ENCODE results near the gene KDELR1. TPM values are rescaled to one million over a fixed set of nuclear protein-coding genes. Genes with fewer than 3 reads are reported as not detected.

KDELR1 gene
- total and polyA plus RNA-seq, 2 of the 13 experiments (the other 11 are each of a cell fraction or from before 2014, with no cell fraction given): 134 to 185 TPM

DNA sequence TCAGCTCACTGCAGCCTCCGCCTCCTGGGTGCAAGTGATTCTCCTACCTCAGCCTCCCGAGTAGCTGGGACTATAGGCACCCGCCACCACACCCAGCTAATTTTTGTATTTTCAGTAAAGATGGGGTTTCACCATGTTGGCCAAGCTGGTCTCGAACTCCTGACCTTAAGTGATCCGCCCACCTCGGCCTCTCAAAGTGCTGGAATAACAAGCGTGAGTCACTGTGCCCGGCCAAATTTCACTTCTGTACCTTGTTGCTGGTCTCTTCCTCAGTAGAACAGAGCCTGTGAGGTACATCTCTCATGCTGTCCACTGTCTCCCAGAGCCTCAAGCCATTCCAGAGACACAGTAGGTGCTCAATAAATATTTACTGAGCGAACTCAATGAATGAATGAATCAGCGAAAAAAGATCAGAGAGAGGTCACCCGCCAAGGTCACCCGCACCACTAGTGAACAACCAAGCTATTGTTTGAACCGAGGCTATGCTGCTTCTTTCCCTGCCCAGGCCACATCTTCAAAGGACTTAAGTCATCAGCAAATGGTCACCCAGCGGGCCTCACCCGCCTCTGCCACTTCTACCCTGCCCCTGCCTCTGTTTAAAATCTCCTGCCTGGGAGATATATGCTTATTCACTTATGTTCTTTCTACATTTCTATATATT lies 36.9 kb downstream of the KDELR1 start (continued):
- TF ChIP-seq, protein P1, sequence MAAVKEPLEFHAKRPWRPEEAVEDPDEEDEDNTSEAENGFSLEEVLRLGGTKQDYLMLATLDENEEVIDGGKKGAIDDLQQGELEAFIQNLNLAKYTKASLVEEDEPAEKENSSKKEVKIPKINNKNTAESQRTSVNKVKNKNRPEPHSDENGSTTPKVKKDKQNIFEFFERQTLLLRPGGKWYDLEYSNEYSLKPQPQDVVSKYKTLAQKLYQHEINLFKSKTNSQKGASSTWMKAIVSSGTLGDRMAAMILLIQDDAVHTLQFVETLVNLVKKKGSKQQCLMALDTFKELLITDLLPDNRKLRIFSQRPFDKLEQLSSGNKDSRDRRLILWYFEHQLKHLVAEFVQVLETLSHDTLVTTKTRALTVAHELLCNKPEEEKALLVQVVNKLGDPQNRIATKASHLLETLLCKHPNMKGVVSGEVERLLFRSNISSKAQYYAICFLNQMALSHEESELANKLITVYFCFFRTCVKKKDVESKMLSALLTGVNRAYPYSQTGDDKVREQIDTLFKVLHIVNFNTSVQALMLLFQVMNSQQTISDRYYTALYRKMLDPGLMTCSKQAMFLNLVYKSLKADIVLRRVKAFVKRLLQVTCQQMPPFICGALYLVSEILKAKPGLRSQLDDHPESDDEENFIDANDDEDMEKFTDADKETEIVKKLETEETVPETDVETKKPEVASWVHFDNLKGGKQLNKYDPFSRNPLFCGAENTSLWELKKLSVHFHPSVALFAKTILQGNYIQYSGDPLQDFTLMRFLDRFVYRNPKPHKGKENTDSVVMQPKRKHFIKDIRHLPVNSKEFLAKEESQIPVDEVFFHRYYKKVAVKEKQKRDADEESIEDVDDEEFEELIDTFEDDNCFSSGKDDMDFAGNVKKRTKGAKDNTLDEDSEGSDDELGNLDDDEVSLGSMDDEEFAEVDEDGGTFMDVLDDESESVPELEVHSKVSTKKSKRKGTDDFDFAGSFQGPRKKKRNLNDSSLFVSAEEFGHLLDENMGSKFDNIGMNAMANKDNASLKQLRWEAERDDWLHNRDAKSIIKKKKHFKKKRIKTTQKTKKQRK (IDR thresholded peaks at IDR 0.05; ENCODE audit: low read length): no peak
- no peak for TF ChIP-seq MBD4 (IDR thresholded peaks at IDR 0.05; ENCODE audit: borderline replicate concordance, low read length)
- peak; percentile 85 for TF ChIP-seq HDAC2 (CRISPR knock-in tag; IDR thresholded peaks at IDR 0.05)
- no peak for TF ChIP-seq HOXA7 (CRISPR knock-in tag; IDR thresholded peaks at IDR 0.05)
- TF ChIP-seq, protein P2, sequence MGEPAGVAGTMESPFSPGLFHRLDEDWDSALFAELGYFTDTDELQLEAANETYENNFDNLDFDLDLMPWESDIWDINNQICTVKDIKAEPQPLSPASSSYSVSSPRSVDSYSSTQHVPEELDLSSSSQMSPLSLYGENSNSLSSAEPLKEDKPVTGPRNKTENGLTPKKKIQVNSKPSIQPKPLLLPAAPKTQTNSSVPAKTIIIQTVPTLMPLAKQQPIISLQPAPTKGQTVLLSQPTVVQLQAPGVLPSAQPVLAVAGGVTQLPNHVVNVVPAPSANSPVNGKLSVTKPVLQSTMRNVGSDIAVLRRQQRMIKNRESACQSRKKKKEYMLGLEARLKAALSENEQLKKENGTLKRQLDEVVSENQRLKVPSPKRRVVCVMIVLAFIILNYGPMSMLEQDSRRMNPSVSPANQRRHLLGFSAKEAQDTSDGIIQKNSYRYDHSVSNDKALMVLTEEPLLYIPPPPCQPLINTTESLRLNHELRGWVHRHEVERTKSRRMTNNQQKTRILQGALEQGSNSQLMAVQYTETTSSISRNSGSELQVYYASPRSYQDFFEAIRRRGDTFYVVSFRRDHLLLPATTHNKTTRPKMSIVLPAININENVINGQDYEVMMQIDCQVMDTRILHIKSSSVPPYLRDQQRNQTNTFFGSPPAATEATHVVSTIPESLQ (CRISPR knock-in tag; conservative IDR thresholded peaks at IDR 0.05): no peak
- TF ChIP-seq TBX2 (CRISPR knock-in tag; IDR thresholded peaks at IDR 0.05; ENCODE audit: borderline replicate concordance): peak; percentile 90
- TF ChIP-seq, protein P3, sequence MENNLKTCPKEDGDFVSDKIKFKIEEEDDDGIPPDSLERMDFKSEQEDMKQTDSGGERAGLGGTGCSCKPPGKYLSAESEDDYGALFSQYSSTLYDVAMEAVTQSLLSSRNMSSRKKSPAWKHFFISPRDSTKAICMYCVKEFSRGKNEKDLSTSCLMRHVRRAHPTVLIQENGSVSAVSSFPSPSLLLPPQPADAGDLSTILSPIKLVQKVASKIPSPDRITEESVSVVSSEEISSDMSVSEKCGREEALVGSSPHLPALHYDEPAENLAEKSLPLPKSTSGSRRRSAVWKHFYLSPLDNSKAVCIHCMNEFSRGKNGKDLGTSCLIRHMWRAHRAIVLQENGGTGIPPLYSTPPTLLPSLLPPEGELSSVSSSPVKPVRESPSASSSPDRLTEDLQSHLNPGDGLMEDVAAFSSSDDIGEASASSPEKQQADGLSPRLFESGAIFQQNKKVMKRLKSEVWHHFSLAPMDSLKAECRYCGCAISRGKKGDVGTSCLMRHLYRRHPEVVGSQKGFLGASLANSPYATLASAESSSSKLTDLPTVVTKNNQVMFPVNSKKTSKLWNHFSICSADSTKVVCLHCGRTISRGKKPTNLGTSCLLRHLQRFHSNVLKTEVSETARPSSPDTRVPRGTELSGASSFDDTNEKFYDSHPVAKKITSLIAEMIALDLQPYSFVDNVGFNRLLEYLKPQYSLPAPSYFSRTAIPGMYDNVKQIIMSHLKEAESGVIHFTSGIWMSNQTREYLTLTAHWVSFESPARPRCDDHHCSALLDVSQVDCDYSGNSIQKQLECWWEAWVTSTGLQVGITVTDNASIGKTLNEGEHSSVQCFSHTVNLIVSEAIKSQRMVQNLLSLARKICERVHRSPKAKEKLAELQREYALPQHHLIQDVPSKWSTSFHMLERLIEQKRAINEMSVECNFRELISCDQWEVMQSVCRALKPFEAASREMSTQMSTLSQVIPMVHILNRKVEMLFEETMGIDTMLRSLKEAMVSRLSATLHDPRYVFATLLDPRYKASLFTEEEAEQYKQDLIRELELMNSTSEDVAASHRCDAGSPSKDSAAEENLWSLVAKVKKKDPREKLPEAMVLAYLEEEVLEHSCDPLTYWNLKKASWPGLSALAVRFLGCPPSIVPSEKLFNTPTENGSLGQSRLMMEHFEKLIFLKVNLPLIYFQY (CRISPR knock-in tag; IDR thresholded peaks at IDR 0.05; ENCODE audit: borderline replicate concordance): no peak; the same call in 1 of the 2 replicates
- no peak for TF ChIP-seq ZNF354B (CRISPR knock-in tag; IDR thresholded peaks at IDR 0.05)
- TF ChIP-seq ZNF562 (CRISPR knock-in tag; IDR thresholded peaks at IDR 0.05; ENCODE audit: borderline replicate concordance): no peak
- no peak for TF ChIP-seq NPAS2 (CRISPR knock-in tag; IDR thresholded peaks at IDR 0.05; ENCODE audit: borderline replicate concordance)
- TF ChIP-seq ZFX (CRISPR knock-in tag; IDR thresholded peaks at IDR 0.05; ENCODE audit: low read depth): peak; percentile 48; the same call in 1 of the 2 replicates
- TF ChIP-seq TGIF2 (CRISPR knock-in tag; IDR thresholded peaks at IDR 0.05): peak; percentile 79
- TF ChIP-seq ZNF589 (CRISPR knock-in tag; conservative IDR thresholded peaks at IDR 0.05): peak; percentile 54; the same call in 1 of the 2 replicates
- TF ChIP-seq, protein P4, sequence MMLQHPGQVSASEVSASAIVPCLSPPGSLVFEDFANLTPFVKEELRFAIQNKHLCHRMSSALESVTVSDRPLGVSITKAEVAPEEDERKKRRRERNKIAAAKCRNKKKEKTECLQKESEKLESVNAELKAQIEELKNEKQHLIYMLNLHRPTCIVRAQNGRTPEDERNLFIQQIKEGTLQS (CRISPR knock-in tag; IDR thresholded peaks at IDR 0.05): peak; percentile 83
- TF ChIP-seq REL (CRISPR knock-in tag; conservative IDR thresholded peaks at IDR 0.05): no peak
- TF ChIP-seq, protein P5, sequence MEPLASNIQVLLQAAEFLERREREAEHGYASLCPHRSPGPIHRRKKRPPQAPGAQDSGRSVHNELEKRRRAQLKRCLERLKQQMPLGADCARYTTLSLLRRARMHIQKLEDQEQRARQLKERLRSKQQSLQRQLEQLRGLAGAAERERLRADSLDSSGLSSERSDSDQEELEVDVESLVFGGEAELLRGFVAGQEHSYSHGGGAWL (CRISPR knock-in tag; IDR thresholded peaks at IDR 0.05): no peak
- no peak for TF ChIP-seq CENPX (CRISPR knock-in tag; IDR thresholded peaks at IDR 0.05)
- TF ChIP-seq ZMAT3 (CRISPR knock-in tag; conservative IDR thresholded peaks at IDR 0.05): 0 out of 2 replicates have a peak, but pooled peaks have one; percentile 51
- TF ChIP-seq GABPB1 (CRISPR knock-in tag; IDR thresholded peaks at IDR 0.05): no peak

Measured in HepG2 (cell line).